Measurements from ENCODE around the gene MEIOSIN. TPM values are rescaled to one million over a fixed set of nuclear protein-coding genes. Genes with fewer than 3 reads are reported as not detected.

Gene MEIOSIN
- total RNA-seq, 1 donor from 2014 or later, result not detected

DNA sequence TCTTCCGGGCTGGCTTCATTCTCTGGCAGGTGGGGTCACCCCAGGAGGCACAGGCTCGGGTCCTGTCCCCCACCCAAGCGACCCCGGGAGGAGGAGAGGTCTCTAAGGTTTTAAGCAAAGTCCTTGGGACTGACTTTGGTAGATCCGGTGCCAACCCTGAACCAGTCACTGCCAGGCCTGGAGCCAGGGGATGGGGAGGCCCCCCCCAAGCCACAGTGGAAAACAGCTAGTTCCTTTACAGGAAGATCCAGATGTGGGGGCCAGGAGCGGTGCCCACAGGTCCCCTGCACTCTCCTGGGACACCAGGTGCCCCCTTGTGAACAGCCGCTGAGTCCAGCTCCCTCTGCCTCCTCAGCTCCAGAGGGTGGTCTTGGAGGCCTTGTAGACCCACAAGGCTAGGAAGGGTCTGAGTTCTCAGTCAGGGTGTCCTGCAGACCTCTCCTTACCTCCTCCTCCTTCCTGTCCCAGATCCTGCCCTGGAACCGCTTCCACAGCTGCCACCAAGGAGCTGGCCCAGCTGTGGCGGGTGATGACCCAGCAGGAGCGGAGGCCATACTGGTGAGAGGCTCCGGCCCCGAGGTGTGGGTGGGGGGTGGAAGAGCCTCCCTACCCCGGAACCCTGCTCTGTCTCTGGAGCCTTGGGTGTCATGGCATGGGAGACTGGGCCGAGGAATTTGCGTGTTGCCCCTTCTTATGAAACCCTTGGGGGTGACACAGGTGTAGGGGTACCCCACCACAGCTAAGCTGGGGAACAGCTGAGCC, 29.8 kb downstream of the MEIOSIN start:
- no peak for DNase-seq (ENCODE audit: low spot score)
- intact Hi-C loops (cut with DNase I), result loop anchor here (5.0 kb wide), 1 partner anchor 34 kb away; no protein-coding TSS in a partner anchor

DNA sequence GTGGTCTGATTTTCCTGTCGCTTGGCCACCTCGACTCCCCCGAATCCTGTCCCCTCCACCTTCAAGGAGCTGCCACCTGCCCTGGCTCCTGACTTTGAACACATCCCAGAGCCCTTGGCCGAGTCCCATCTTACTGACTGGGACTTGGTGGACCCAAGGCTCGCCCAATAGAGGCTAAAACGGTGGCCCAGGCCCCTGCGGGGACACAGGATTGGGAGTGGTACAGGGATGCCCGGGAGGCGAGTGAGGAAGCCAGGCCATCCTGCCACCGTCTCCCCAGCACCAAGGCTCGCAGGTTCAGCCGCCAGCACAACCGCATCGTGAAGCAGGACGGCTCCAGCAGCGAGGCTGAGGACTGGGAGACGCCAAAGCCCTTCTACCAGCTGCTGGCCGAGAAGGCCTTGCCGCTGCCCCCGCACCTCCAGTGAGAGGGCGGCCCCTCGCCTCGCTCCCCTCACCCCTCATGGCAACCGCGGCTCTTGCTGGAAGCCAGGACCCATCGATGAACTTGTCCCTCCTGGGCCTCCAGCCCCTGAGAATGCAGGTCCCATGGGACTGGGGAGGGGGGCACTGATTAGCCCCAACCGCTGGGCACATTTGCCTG, 30.6 kb downstream of the MEIOSIN start:
- intact Hi-C loops (cut with DNase I), result loop anchor here (5.0 kb wide), 1 partner anchor 34 kb away; no protein-coding TSS in a partner anchor
- no peak for DNase-seq (ENCODE audit: low spot score)

DNA sequence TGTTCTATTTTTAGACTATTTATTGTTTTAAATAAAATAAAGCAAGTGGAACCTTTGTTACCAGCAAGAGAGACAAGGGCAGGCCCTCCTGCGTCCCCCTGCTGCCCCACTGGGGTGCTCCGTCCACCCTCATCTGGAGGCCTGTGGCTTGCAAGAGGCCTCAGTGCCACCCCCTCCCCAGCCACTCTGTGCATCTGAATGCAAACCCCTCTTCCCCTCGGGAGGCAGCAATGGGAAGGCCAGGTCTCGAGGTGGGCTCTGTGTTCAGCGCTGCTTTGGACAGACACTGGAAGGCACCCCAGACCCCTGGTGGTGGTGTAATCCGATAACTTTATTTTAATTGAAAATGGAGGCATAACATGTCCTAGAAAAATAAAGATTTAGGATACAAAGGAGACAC, 31.2 kb downstream of the MEIOSIN start:
- DNase-seq (ENCODE audit: low spot score), result no peak
- intact Hi-C loops (cut with DNase I), result loop anchor here (5.0 kb wide), 1 partner anchor 33 kb away; no protein-coding TSS in a partner anchor

DNA sequence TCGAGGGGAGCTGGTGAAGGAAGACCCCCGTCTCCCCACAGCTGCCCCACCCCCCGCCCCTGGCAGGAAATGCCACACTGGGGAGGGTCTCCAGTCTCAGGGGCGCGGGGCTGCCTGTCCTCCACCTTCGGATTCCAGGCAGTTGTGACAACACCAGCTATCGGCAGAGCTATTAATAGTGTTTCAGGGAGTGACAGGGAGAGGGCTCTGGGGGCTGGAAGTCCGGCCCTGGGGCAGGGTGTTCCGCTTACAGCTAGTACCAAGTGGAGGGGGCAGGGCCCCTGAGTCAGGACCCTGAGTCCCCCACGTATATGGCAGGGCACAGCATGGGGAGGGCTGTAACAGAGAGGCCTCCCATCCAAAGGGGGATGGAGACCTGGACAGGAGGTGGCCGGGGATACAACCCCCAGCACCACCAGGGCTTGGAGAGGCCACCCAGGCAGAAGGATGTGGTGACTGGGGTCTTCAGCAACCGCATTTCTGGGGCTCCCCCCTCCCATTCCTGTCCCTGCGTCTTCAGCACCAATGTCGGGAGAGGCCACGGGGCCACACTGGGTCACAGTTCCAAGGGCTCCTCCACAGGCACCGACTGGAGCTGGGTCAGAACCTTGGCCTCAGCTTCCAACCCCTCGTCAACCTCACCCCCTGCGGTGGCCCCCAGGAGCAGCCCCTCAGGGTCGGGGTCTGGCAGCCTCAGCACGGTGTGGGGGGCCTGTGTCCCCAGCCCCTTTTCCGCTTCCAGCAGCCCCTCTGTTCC, 31.9 kb downstream of the MEIOSIN start:
- intact Hi-C loops (cut with DNase I), result loop anchor here (5.0 kb wide), 1 partner anchor 32 kb away; no protein-coding TSS in a partner anchor
- no peak for DNase-seq (ENCODE audit: low spot score)

DNA sequence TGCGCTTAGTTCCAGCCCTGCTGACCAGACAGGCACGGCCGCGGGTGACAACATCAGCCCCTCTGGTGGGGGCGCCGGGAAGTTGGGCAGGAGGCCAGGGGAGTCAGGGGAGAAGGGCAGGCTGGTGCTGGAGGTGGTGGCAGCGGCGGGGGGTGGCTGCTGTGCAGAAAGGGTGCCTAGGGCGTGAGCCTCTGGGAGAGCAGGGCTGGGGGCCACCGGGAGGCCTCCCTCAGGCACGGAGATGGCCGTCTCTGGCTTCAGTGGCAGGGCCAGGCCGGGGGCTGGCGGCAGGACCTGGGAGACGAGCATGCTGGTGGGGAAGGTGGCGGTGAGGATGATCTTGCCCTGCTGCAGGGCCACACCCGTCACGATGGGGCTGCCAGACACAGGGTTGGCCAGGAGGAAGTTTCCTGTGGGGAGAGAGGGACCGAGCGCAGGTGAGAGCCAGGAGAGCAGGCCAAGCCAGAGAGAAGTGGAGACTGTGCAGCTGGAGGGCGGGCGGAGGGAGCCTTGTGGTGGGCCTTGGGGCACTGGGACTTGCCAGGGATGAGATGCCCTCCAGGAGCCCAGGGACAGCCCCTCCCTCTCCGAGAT, 32.6 kb downstream of the MEIOSIN start:
- no peak for DNase-seq (ENCODE audit: low spot score)
- intact Hi-C loops (cut with DNase I), result loop anchor here (2.0 kb wide), 1 partner anchor 35 kb away; the partner anchor contains the start of gene FBXO46

DNA sequence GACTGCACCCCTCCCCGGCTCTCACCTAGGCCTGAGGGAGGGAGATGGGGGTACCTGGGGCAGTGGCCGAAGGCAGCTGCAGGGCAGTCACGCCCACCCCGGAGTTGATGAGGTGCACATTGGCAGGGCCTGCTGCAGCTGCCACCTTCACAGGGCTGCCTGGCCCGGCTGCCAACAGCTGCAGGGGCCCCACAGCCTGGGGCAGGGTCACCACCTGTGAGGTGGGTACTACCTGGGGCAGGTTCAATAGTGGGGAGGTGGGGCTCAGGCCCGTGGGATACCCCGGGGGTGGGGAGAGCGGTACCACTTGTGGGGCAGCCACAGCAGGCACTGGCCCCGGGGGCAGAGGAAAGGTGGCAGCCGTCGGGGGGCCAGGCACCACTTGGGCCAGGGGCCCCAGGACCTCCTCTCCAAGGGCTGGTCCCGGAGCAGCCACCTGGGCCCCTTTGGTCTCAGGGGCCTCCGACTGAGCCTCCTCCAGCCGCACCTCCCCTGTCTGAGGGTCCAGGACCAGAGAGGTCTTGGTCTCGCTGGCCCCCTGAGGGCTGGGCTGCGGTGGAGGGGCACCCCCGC, 33.1 kb downstream of the MEIOSIN start:
- intact Hi-C loops (cut with DNase I), result loop anchor here (2.0 kb wide), 1 partner anchor 36 kb away; the partner anchor contains the start of gene FBXO46
- no peak for DNase-seq (ENCODE audit: low spot score)

DNA sequence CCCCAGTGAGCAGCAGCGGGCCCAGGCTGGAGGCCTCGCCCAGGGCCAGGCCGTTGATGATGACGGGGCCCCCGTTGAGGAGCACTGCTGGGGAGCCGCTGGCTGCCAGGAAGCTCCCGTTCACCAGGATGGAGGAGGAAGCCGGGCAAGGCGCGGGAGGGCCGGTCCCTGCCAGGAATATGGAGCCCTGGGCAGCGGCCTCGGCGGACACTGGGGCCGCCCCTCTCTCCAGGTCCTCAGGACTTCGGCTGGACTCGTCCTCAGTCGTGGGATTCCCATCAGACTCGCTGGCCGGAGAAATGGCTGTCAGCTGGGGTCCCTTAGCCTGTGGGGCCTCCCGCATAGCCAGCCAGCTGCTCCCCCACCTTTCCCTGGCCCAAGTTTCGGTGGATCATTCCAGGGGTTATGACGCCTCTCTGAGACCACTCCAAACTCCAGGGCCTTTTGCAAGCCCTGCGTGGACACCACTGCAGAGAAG, 33.7 kb downstream of the MEIOSIN start:
- intact Hi-C loops (cut with DNase I), result loop anchor here (2.0 kb wide), 1 partner anchor 36 kb away; the partner anchor contains the start of gene FBXO46
- DNase-seq (ENCODE audit: low spot score), result peak; percentile 76

DNA sequence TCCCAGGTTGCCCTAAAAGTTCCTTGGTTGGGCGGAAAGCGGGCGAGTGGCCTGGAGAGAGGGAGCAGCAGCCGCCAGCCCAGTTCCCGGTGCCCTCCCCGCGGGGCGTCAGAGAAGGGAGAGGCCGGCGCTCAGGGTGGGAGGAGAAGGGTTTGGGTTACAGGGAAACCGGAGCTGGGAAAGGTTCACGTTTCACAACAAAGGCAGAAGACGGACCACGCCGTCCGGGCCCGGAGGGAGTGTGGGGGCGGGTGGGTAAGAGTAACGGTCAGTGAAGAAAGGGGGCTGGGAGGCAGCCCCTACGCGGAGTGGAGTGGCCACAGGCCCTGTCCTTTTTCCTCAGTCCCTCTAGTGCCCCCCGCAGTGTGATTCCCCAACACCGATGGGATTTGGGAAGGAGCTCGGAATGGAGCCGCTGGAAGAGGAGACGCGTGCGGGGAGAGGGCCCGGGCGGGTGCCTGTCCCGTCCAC, 34.2 kb downstream of the MEIOSIN start:
- intact Hi-C loops (cut with DNase I), result loop anchor here (2.0 kb wide), 1 partner anchor 37 kb away; the partner anchor contains the start of gene FBXO46
- peak; percentile 82 for DNase-seq (ENCODE audit: low spot score)

DNA sequence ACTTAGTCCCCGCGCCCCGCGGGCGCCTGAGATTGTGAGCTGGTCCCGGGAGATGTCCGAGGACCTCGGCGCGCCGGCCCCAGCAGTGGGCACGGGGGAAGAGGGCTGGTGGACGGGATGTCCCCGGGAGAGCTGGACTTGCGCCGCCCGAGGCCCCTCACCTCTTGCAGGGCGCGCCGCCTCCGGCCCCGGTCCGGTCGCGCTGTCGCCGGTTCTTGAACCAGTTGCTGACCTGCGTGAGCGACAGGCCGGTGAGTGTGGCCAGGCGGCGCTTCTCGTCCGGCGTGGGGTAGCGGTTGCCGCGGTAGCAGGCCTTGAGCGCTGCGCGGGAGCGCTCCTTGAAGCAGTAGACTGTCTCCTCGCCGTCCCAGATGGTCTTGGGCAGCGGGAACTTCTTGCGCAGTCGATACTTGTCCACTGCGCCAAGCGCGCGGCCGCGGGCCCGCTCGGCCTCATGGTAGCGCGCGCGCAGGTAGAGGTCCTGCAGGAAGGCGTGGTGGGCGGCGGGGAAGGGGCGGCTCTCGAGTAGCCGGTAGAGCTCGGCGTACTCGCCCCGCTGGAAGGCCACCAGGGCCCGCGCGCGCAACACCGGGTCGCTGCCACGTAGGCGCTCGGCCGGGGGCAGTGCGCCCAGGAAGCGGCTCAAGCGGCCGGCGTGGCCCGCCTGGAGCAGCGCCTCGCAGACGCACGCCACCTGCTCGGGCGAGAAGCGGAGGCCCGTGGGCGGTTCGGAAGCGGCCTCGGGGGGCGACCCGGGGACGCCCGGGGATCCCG, 34.8 kb downstream of the MEIOSIN start:
- intact Hi-C loops (cut with DNase I), result loop anchor here (2.0 kb wide), 4 partner anchors 15 to 75 kb away; partner anchors contain the start of genes DMPK, FBXO46 and QPCTL

DNA sequence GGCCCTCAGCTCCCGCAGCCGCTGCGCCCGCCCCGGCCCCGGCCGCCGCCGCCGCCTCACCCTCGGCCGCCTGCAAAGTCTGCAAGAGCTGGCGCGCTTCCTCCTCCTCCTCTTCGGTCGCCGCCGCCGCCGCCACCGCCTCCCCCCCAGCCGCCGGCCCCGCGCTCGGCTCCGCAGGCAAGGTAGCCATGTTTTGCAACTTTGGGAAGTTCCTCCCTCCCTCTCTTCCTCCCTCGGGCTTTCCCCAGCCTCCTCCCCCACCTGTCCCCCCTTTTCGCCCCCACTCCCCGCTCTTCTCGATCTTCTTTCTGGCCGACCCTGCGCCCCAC, 35.4 kb downstream of the MEIOSIN start:
- DNase-seq (ENCODE audit: low spot score), result peak; percentile 75
- intact Hi-C loops (cut with DNase I), result loop anchor here (2.0 kb wide), 3 partner anchors 14 to 76 kb away; partner anchors contain the start of genes DMPK and QPCTL

More for the DNA sequence above, 34.8 kb downstream of the MEIOSIN start:
- peak; percentile 78 for DNase-seq (ENCODE audit: low spot score)

DNA sequence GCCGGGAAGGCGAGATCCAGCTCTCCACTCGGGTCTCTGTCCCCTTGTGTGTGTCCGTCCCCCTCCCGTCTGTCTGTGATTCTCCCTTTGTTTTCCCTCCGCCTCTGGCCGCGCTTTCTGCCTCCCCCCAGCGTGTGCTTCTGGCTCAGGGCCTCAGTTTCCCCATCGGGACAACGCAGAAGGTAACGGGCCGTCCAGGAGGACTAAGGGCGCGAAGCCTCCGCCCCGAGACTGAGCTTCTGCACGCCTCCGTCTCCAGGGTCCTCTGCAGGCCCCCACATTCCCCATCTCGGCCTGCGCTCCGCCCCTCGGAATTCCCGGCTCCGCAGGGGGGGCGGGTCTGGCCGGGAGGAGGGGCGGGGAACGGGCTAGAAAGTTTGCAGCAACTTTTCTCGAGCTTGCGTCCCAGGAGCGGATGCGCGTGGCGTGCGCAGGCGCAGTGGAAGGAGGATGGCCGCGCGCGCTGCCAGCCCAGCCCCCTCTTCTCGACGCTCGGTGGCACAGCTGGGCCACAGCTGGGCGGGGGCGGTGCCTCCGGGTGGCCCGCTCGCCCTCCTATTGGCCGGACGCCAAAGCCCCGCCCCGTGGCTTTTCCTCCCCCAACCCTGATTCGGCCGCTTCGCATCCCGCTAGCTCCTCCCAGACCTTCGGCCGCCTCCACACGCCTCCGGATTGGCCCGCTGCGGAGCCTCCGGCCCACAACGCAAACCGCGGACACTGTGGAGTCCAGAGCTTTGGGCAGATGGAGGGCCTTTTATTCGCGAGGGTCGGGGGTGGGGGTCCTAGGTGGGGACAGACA, 35.9 kb downstream of the MEIOSIN start, which contains the start of gene SIX5:
Gene SIX5 (minus strand): TSS at position 269 of the 799 bp plus-strand sequence. CDS start 408 bp downstream, outside the sequence.
- peak; percentile 98 for DNase-seq (ENCODE audit: low spot score)
- intact Hi-C loops (cut with DNase I), result loop anchor here (2.0 kb wide), 3 partner anchors 14 to 76 kb away; partner anchors contain the start of genes DMPK and QPCTL

DNA sequence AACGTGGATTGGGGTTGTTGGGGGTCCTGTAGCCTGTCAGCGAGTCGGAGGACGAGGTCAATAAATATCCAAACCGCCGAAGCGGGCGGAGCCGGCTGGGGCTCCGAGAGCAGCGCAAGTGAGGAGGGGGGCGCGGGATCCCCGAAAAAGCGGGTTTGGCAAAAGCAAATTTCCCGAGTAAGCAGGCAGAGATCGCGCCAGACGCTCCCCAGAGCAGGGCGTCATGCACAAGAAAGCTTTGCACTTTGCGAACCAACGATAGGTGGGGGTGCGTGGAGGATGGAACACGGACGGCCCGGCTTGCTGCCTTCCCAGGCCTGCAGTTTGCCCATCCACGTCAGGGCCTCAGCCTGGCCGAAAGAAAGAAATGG, 36.6 kb downstream of the MEIOSIN start:
- intact Hi-C loops (cut with DNase I), result loop anchor here (1.0 to 2.0 kb wide), 5 partner anchors 13 to 77 kb away; partner anchors contain the start of genes DMPK and QPCTL
- no peak for DNase-seq (ENCODE audit: low spot score)

DNA sequence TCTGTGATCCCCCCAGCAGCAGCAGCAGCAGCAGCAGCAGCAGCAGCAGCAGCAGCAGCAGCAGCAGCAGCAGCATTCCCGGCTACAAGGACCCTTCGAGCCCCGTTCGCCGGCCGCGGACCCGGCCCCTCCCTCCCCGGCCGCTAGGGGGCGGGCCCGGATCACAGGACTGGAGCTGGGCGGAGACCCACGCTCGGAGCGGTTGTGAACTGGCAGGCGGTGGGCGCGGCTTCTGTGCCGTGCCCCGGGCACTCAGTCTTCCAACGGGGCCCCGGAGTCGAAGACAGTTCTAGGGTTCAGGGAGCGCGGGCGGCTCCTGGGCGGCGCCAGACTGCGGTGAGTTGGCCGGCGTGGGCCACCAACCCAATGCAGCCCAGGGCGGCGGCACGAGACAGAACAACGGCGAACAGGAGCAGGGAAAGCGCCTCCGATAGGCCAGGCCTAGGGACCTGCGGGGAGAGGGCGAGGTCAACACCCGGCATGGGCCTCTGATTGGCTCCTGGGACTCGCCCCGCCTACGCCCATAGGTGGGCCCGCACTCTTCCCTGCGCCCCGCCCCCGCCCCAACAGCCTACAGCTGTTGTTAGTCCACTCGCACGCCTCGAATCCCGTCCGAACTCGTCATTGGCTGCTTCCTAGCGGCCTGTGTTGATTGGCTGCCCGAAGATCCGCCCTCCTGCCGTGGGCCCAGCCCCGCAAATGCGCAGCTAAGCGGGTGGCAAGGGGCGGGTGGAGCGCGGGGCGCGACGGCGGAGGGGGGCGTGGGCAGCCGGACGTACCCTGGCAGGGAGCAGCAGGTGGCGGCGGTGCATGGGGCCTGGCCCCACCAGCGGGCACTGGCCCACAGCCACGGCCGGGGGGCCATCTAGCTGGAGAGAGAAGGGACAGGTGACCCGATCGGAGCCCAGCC, 37.2 kb downstream of the MEIOSIN start:
- peak; percentile 95 for DNase-seq (ENCODE audit: low spot score)
- intact Hi-C loops (cut with DNase I), result loop anchor here (1.0 kb wide), 2 partner anchors 29 to 47 kb away; no protein-coding TSS in a partner anchor

DNA sequence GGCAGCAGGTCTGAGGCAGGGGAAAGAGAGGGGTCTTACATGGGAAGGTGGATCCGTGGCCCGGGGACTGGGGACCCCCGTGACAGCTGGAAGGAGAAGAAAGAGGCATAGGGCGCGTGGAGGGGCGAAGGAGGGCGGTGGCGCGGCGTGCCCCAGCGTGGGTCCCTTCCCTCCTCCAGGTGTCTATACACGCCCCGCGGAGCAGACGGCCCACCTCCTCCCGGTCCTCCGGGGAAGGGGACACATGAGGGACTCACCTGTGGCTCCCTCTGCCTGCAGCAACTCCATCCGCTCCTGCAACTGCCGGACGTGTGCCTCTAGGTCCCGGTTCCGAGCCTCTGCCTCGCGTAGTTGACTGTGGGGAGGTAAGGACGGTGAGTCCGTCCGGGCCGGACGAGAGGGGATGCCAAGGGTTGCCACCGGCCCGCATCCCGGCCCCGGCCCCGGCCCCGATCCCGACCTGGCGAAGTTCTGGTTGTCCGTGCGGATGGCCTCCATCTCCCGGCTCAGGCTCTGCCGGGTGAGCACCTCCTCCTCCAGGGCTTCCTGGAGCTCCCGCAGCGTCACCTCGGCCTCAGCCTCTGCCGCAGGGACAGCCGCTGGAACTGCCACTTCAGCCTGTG, 38.2 kb downstream of the MEIOSIN start:
- intact Hi-C loops (cut with DNase I), result no loop called here
- no peak for DNase-seq (ENCODE audit: low spot score)

DNA sequence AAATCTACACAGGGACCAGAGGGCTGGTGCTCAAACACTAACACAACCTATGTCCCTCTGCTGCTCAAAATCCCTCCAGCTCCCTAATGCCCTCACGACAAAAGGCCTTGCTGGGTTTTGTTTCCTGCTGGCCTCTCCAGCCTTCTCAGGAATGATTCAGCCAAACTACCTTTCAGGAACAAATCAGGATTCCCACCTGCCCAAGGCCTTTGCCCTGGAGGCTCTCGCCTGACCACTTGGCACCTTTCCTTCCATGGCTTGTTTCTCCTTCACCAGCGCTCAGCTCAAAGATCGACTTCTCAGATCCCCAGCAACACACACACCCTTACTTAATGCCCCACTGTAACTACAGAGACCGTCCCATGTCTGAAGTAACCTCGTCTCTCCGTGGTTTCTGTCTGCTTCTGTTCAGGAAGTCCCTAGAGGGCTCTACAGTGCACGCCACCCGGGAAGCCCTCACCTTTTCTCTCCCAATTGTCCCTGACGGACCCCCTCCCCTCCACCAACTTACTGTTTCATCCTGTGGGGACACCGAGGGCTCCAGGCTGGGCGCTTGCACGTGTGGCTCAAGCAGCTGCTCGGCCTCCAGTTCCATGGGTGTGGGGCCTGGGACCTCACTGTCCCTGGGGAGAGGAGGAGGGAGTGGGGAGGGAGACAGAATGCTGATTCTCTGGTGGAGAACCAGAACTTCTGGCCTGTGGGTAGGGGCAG, 39.0 kb downstream of the MEIOSIN start:
- intact Hi-C loops (cut with DNase I), result no loop called here
- no peak for DNase-seq (ENCODE audit: low spot score)

Data from cardiac septum (tissue), 1 donor.